OCI-LY1 (cell line): ENCODE data around the gene FLACC1.

Source experiments
- H2AFZ ChIP-seq: fragments of 200-600 bp; sonication (generic), shearing (Covaris generic); 2 replicates; pipeline ENCODE4 v1.6.0; 2014; ENCODE audit warnings: antibody characterized with exemption, mild to moderate bottlenecking, low read length
- H3F3A ChIP-seq: fragments of 200-600 bp; sonication (generic), shearing (Covaris generic); 2 replicates; pipeline ENCODE4 v1.6.0; 2014; ENCODE audit warnings: mild to moderate bottlenecking, antibody characterized with exemption, low read length, moderate library complexity; ENCODE audit not compliant: insufficient read depth
- H3K27ac ChIP-seq: fragments of 200-600 bp; sonication (generic); 2 replicates; pipeline ENCODE4 v1.5.1; 2014; ENCODE audit warnings: low read length, mixed run types, mild to moderate bottlenecking, low read depth; ENCODE audit not compliant: poor library complexity, severe bottlenecking
- H3K27me3 ChIP-seq: fragments of 200-600 bp; sonication (generic); 2 replicates; pipeline ENCODE4 v1.6.0; 2014; ENCODE audit warnings: antibody characterized with exemption, mild to moderate bottlenecking, low read length, moderate library complexity; ENCODE audit not compliant: insufficient read depth
- H3K36me3 ChIP-seq: fragments of 200-600 bp; sonication (generic); 2 replicates; pipeline ENCODE4 v1.6.1; 2014; ENCODE audit warnings: mild to moderate bottlenecking, antibody characterized with exemption, low read length, moderate library complexity, mixed read lengths; ENCODE audit not compliant: insufficient read depth
- H3K4me1 ChIP-seq: fragments of 200-600 bp; sonication (generic); 2 replicates; pipeline ENCODE4 v1.5.1; 2014; ENCODE audit warnings: mild to moderate bottlenecking, low read length, moderate library complexity; ENCODE audit not compliant: insufficient read depth, severe bottlenecking
- H3K4me2 ChIP-seq: fragments of 200-600 bp; sonication (generic), shearing (Covaris generic); 2 replicates; pipeline ENCODE4 v1.6.1; 2014; ENCODE audit warnings: low read length
- H3K4me3 ChIP-seq: fragments of 200-600 bp; sonication (generic); 2 replicates; pipeline ENCODE4 v1.5.1; 2014; ENCODE audit warnings: low read length, low read depth, mild to moderate bottlenecking, mixed read lengths; ENCODE audit not compliant: poor library complexity, severe bottlenecking
- H3K79me2 ChIP-seq: fragments of 200-600 bp; shearing (Covaris generic); 2 replicates; pipeline ENCODE4 v1.6.1; 2016; ENCODE audit warnings: mixed run types, low read length, mixed read lengths; ENCODE audit not compliant: insufficient read depth
- H3K9ac ChIP-seq: fragments of 200-600 bp; sonication (generic), shearing (Covaris generic); 2 replicates; pipeline ENCODE4 v1.6.1; 2014; ENCODE audit warnings: mild to moderate bottlenecking, low read length, mixed read lengths
- H3K9me2 ChIP-seq: fragments of 200-600 bp; sonication (generic), shearing (Covaris generic); 2 replicates; pipeline ENCODE4 v1.6.1; 2014; ENCODE audit warnings: low read depth, mild to moderate bottlenecking, low read length, mixed read lengths
- H3K9me3 ChIP-seq: fragments of 200-600 bp; shearing (Covaris generic); 2 replicates; pipeline ENCODE4 v1.6.1; 2014; ENCODE audit warnings: low read length, mixed read lengths
- H4K20me1 ChIP-seq: fragments of 200-600 bp; sonication (generic), shearing (Covaris generic); 2 replicates; pipeline ENCODE4 v1.6.0; 2016; ENCODE audit warnings: mild to moderate bottlenecking, low read length; ENCODE audit not compliant: insufficient read depth
- EZH2 ChIP-seq: fragments of 200-600 bp; sonication (generic), shearing (Covaris generic); IDR thresholded peaks from 2 replicates; pipeline ENCODE4 v1.8.0; 2017; ENCODE audit warnings: borderline replicate concordance, mixed run types, mild to moderate bottlenecking, antibody characterized with exemption, low read length, moderate library complexity, mixed read lengths
- TF ChIP-seq, protein P1 (sequence below): fragments of 200-600 bp; sonication (generic), shearing (Covaris generic); IDR thresholded peaks from 2 replicates; pipeline ENCODE4 v1.5.1; 2017; ENCODE audit warnings: mild to moderate bottlenecking, antibody characterized with exemption, low read length, moderate library complexity, mixed read lengths

FLACC1 gene, protein sequence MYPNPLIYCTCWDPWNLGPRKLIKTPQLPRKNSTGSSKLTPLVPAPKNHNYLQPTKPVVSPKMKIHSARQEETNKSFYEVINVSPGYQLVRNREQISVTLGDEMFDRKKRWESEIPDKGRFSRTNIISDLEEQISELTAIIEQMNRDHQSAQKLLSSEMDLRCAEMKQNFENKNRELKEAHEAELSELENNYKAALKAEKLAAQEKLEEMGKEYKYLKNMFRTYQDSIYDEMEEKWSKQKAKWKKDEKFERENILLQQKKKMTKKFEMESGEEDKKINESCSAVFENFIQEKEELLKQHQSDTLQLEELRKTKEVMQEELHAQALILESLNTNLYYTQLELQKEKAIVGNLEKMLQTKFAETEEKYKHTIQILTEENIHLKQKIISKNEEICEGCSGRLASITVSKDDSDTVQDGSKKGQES

DNA sequence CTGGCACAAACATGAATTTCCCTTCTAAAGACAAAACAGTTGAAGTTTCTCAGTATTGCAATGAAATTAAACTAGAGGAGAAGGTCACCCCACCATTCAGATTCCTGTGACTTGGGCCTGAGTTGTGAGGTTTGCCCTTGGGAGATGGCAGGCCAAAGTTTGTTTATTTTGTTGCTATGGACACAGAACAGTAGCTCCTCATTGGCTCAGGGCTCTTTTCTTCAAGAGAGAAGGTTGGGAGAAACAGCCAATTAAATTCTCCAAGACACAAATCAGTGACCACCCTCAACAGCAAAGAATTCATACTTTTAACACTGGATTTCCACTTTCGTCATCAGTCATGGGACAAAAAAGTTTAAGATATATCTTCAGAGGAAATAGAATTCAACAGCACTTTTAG lies at the start of gene FLACC1:
Gene FLACC1 (minus strand): TSS at position 125 of the 400 bp plus-strand sequence. CDS start 5,941 bp downstream, outside the sequence.
- Histone ChIP-seq H3K9me3 (no peaks in the 10 kb centered on the region), H4K20me1 (no peaks in the 10 kb centered on the region), H3K79me2 (no peaks in the 10 kb centered on the region), H3K9me2 (no peaks in the 10 kb centered on the region), H3F3A (no peaks in the 10 kb centered on the region), H3K9ac (no peak within 1 kb of the TSS), H3K27me3 (no peaks in the 10 kb centered on the region), H3K4me1 (no peaks in the 10 kb centered on the region), H3K36me3 (0 out of 2 replicates have a peak, but pooled peaks cover under 1% of the 10 kb centered on the region), H3K4me3 (no peak within 1 kb of the TSS), H3K27ac (no peak within 1 kb of the TSS), H2AFZ (no peak within 1 kb of the TSS), H3K4me2 (no peak within 1 kb of the TSS)
- TF ChIP-seq, protein P1, sequence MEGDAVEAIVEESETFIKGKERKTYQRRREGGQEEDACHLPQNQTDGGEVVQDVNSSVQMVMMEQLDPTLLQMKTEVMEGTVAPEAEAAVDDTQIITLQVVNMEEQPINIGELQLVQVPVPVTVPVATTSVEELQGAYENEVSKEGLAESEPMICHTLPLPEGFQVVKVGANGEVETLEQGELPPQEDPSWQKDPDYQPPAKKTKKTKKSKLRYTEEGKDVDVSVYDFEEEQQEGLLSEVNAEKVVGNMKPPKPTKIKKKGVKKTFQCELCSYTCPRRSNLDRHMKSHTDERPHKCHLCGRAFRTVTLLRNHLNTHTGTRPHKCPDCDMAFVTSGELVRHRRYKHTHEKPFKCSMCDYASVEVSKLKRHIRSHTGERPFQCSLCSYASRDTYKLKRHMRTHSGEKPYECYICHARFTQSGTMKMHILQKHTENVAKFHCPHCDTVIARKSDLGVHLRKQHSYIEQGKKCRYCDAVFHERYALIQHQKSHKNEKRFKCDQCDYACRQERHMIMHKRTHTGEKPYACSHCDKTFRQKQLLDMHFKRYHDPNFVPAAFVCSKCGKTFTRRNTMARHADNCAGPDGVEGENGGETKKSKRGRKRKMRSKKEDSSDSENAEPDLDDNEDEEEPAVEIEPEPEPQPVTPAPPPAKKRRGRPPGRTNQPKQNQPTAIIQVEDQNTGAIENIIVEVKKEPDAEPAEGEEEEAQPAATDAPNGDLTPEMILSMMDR: no peak
- TF ChIP-seq EZH2: no peak

DNA sequence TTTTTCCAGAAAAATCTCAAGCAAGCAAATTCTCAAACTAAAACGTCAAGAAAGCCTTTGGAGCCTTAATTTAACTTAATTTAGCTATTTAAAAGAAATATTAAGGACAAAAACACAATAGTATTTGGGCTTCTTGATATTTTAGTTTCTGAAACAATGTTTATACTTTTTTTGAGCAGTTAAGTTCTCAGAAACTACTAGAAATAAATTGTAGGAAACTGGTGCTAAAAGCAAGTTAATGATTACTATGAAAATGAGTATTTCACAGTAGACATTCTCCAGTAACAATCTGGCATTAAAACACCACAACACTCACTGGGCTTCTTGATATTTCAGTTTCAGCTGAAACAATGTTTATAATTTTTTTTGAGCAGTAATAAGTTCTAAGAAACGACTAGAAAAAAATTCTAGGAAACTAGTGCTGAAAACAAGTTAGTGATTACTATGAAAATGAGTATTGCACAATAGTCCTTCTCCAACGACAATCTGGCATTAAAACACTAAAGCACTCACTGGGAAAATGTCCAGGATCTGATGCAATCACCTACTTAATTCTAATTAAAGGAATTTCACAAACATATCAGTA lies 49.0 kb upstream of the FLACC1 start:
- H3K79me2 ChIP-seq: no peaks in the 10 kb centered on the region
- no peak overlapping the region for H3K4me3 ChIP-seq
- no peak overlapping the region for H3K9ac ChIP-seq
- no peaks in the 10 kb centered on the region for H3K27me3 ChIP-seq
- H3F3A ChIP-seq: no peaks in the 10 kb centered on the region
- no peak overlapping the region for H3K27ac ChIP-seq
- H3K36me3 ChIP-seq: no peaks in the 10 kb centered on the region
- H4K20me1 ChIP-seq: no peaks in the 10 kb centered on the region
- no peaks in the 10 kb centered on the region for H3K4me1 ChIP-seq
- H3K9me3 ChIP-seq: no peaks in the 10 kb centered on the region
- no peak overlapping the region for H3K4me2 ChIP-seq
- H3K9me2 ChIP-seq: no peaks in the 10 kb centered on the region
- H2AFZ ChIP-seq: no peak overlapping the region
- no peak for TF ChIP-seq EZH2
- TF ChIP-seq, protein P1: no peak

DNA sequence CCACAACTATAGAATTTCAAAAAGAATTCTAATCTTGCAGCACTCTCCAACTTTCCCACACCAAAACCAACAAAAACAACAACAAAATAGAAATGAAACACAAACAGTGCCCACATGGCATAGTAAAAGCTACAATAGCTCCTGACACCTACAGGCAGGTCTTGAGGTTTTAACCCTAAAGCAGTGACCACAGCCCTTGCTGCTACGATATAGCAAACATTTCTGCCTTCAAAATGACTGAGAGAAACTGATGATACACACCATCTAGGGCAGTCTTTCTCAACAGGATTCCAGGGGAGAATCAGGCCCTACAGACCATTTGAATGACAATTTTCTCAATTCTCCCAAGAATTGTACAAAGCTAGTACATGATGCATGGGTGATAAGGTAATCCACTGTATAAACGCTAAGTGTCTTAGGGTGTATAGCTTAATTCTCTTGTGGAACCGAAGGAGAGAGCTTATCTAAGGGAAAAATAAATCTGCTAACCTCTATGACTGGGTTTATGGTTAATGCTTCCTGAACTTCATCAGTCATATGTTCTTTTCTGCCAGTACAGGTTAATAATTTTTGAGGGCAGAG lies 47.6 kb upstream of the FLACC1 start:
- H3K36me3 ChIP-seq: no peaks in the 10 kb centered on the region; the same call in 1 of the 2 replicates
- H3K9ac ChIP-seq: no peak overlapping the region
- no peaks in the 10 kb centered on the region for H3K4me1 ChIP-seq
- H3K79me2 ChIP-seq: no peaks in the 10 kb centered on the region
- no peaks in the 10 kb centered on the region for H3F3A ChIP-seq
- no peak overlapping the region for H3K4me2 ChIP-seq
- H3K9me3 ChIP-seq: no peaks in the 10 kb centered on the region
- H3K27me3 ChIP-seq: no peaks in the 10 kb centered on the region
- no peak overlapping the region for H2AFZ ChIP-seq
- H4K20me1 ChIP-seq: no peaks in the 10 kb centered on the region
- H3K4me3 ChIP-seq: no peak overlapping the region
- H3K27ac ChIP-seq: no peak overlapping the region
- no peaks in the 10 kb centered on the region for H3K9me2 ChIP-seq
- TF ChIP-seq EZH2: no peak
- TF ChIP-seq, protein P1: no peak
